Cerebellar cortex (tissue), 1 donor: ENCODE measurements around the gene DLGAP5.

Source experiments
- DNase-seq: peaks from one replicate; pipeline ENCODE4 v3.0.0-alpha.2; 2015; ENCODE audit warnings: low spot score

The DLGAP5 gene

GRCh38 chr14:55180434-55180833 is 11.0 kb downstream of the DLGAP5 start:
- DNase-seq: no peak

GRCh38 chr14:55180006-55180405 is 11.4 kb downstream of the DLGAP5 start:
- DNase-seq: no peak

GRCh38 chr14:55170526-55170925 is 20.9 kb downstream of the DLGAP5 start:
- DNase-seq: no peak

- DNase-seq: peak; percentile 48
Measured at GRCh38 chr14:55160989-55161388, 30.4 kb downstream of the DLGAP5 start.

GRCh38 chr14:55158412-55158811 is 33.0 kb downstream of the DLGAP5 start:
- no peak for DNase-seq

GRCh38 chr14:55157080-55157479 is 34.3 kb downstream of the DLGAP5 start:
- DNase-seq: no peak

GRCh38 chr14:55153951-55154350 is 37.4 kb downstream of the DLGAP5 start:
- peak; percentile 56 for DNase-seq

- no peak for DNase-seq
Measured at GRCh38 chr14:55152052-55152753, 39.2 kb downstream of the DLGAP5 start.

GRCh38 chr14:55151601-55152000 is 39.8 kb downstream of the DLGAP5 start:
- DNase-seq: no peak

GRCh38 chr14:55146425-55146824 is 45.0 kb downstream of the DLGAP5 start:
- DNase-seq: no peak

GRCh38 chr14:55142466-55142865 is 48.9 kb downstream of the DLGAP5 start:
- DNase-seq: no peak

GRCh38 chr14:55141825-55142224 is 49.6 kb downstream of the DLGAP5 start:
- no peak for DNase-seq

- DNase-seq: no peak
Measured at GRCh38 chr14:55139696-55140509, 51.5 kb downstream of the DLGAP5 start.

GRCh38 chr14:55139141-55139540 is 52.2 kb downstream of the DLGAP5 start:
- DNase-seq: no peak

GRCh38 chr14:55138091-55138490 is 53.3 kb downstream of the DLGAP5 start:
- DNase-seq: no peak

GRCh38 chr14:55136885-55137786 is 54.2 kb downstream of the DLGAP5 start:
- DNase-seq: peak; percentile 22

GRCh38 chr14:55136241-55136640 is 55.1 kb downstream of the DLGAP5 start:
- no peak for DNase-seq

- DNase-seq: peak; percentile 66
Measured at GRCh38 chr14:55133416-55133815, 58.0 kb downstream of the DLGAP5 start.

GRCh38 chr14:55131370-55132137 is 59.8 kb downstream of the DLGAP5 start:
- DNase-seq: peak; percentile 30

GRCh38 chr14:55130196-55130550 is 61.2 kb downstream of the DLGAP5 start:
- DNase-seq: peak; percentile 19

- DNase-seq: peak; percentile 32
Measured at GRCh38 chr14:55129428-55130195, 61.8 kb downstream of the DLGAP5 start.
